CD4-positive, alpha-beta T cell treated with Interleukin-4 for 1 hour (primary cell): ENCODE measurements around the gene UBE2R2.

ENCODE experiments used
- DNase-seq, 2 donors: peaks; one replicate each; pipeline ENCODE4 v3.0.0-alpha.2; 2020 to 2022

UBE2R2 gene

GRCh38 chr9:33885948-33886347 lies 69.0 kb downstream of the UBE2R2 start:
- DNase-seq: no peak

- no peak for DNase-seq
Measured at GRCh38 chr9:33893861-33894260, 76.9 kb downstream of the UBE2R2 start.

GRCh38 chr9:33894316-33894715 lies 77.4 kb downstream of the UBE2R2 start:
- no peak for DNase-seq

GRCh38 chr9:33903157-33903780 lies 86.3 kb downstream of the UBE2R2 start:
- no peak for DNase-seq

- DNase-seq: no peak
Measured at GRCh38 chr9:33905137-33905536, 88.2 kb downstream of the UBE2R2 start.

- no peak for DNase-seq
Measured at GRCh38 chr9:33906769-33907168, 89.8 kb downstream of the UBE2R2 start.

GRCh38 chr9:33907347-33907746 lies 90.4 kb downstream of the UBE2R2 start:
- DNase-seq: no peak

GRCh38 chr9:33908114-33908513 lies 91.2 kb downstream of the UBE2R2 start:
- DNase-seq: no peak

- DNase-seq: no peak
Measured at GRCh38 chr9:33908749-33909148, 91.8 kb downstream of the UBE2R2 start.

- no peak for DNase-seq
Measured at GRCh38 chr9:33913541-33913940, 96.6 kb downstream of the UBE2R2 start.

- no peak for DNase-seq
Measured at GRCh38 chr9:33914887-33915628, 98.1 kb downstream of the UBE2R2 start.

GRCh38 chr9:33917036-33917435 lies 100.1 kb downstream of the UBE2R2 start:
- DNase-seq: no peak

- no peak for DNase-seq
Measured at GRCh38 chr9:33919276-33919897, 102.4 kb downstream of the UBE2R2 start.

GRCh38 chr9:33921967-33922895 lies 105.3 kb downstream of the UBE2R2 start:
- peak in 1 of 2 donors; percentile 10 for DNase-seq

GRCh38 chr9:33923079-33923478 lies 106.1 kb downstream of the UBE2R2 start:
- no peak for DNase-seq

- DNase-seq: no peak
Measured at GRCh38 chr9:33923998-33924701, 107.2 kb downstream of the UBE2R2 start.

- peak in 1 of 2 donors; percentile 14 for DNase-seq
Measured at GRCh38 chr9:33924978-33925797, 108.2 kb downstream of the UBE2R2 start.

GRCh38 chr9:33926746-33927485 lies 110.0 kb downstream of the UBE2R2 start:
- no peak for DNase-seq

- DNase-seq: no peak
Measured at GRCh38 chr9:33927694-33928093, 110.7 kb downstream of the UBE2R2 start.

GRCh38 chr9:33931326-33931725 lies 114.4 kb downstream of the UBE2R2 start:
- DNase-seq: no peak
